ENCODE measurements around the gene FAM162A.
"Not testable (repeated sequence)": the region's sequence is repeated elsewhere in the genome, so short reads cannot be mapped to it uniquely, and the experiment has no call there.

FAM162A gene

GRCh38 chr3:122421836-122422235 lies 37.9 kb downstream of the FAM162A start:
- no peak for DNase-seq

GRCh38 chr3:122427857-122428471 lies 44.0 kb downstream of the FAM162A start:
- DNase-seq, result no peak

- no peak for DNase-seq
Observed at GRCh38 chr3:122430371-122430770, 46.4 kb downstream of the FAM162A start.

- DNase-seq, result no peak
Observed at GRCh38 chr3:122435950-122436349, 52.0 kb downstream of the FAM162A start.

- DNase-seq, result no peak
Observed at GRCh38 chr3:122443090-122443489, 59.1 kb downstream of the FAM162A start.

- DNase-seq, result not testable (repeated sequence)
Observed at GRCh38 chr3:122443762-122444490, 59.9 kb downstream of the FAM162A start.

- not testable (repeated sequence) for DNase-seq
Observed at GRCh38 chr3:122444491-122444887, 60.5 kb downstream of the FAM162A start.

GRCh38 chr3:122448218-122448617 lies 64.2 kb downstream of the FAM162A start:
- DNase-seq, result not testable (repeated sequence)

- DNase-seq, result no peak
Observed at GRCh38 chr3:122451371-122451770, 67.4 kb downstream of the FAM162A start.

- no peak for DNase-seq
Observed at GRCh38 chr3:122456074-122456473, 72.1 kb downstream of the FAM162A start.

- DNase-seq, result no peak
Observed at GRCh38 chr3:122457706-122458105, 73.7 kb downstream of the FAM162A start.

- DNase-seq, result peak; percentile 43
Observed at GRCh38 chr3:122458992-122459391, 75.0 kb downstream of the FAM162A start.

GRCh38 chr3:122461806-122462205 lies 77.8 kb downstream of the FAM162A start:
- DNase-seq, result no peak

Data from suppressor macrophage treated with lipopolysaccharide for 4 hours (primary cell).